PC-3 (cell line): ENCODE measurements around the gene RAP1B. TPM values are rescaled to one million over a fixed set of nuclear protein-coding genes. Genes with fewer than 3 reads are reported as not detected.
"Not testable (repeated sequence)": the region's sequence is repeated elsewhere in the genome, so short reads cannot be mapped to it uniquely, and the experiment has no call there.

Experiments used
- ATAC-seq: fragments of 200-7000 bp; cut with Tn5 transposase; 2 replicates; pipeline ENCODE4 v1.9.1; 2020; ENCODE audit warnings: mild to moderate bottlenecking, moderate library complexity
- BruUV-seq: library from RNA; stranded (reverse); fragments of 400-500 nt; replicated peaks from 2 replicates; lab custom pipeline; 2021; lab: Mats Ljungman, UMichigan
- CTCF ChIA-PET: fragments of 300-600 bp; sonication (Branson Sonifier 250); formaldehyde crosslinking; loops from one replicate; lab custom pipeline; 2022; ENCODE audit warnings: antibody characterized with exemption; lab: Charles Lee
- POLR2A ChIA-PET: fragments of 300-600 bp; sonication (Branson Sonifier 250); formaldehyde crosslinking; loops from one replicate; lab custom pipeline; 2022; ENCODE audit warnings: antibody characterized with exemption; ENCODE audit not compliant: unreplicated experiment; lab: Charles Lee
- DNase-seq: peaks from one replicate; pipeline ENCODE4 v3.0.0-alpha.2; 2015
- H2AFZ ChIP-seq: fragments of 300-600 bp; sonication (generic); 2 replicates; pipeline ENCODE4 v1.6.0; 2016; ENCODE audit warnings: antibody characterized with exemption, low read length
- H3F3A ChIP-seq: fragments of 300-600 bp; sonication (generic); one replicate; pipeline ENCODE4 v1.6.0; 2017; ENCODE audit warnings: antibody characterized with exemption, low read length, control low read depth, mild to moderate bottlenecking; ENCODE audit not compliant: unreplicated experiment
- H3K27ac ChIP-seq: fragments of 300-600 bp; sonication (generic); 2 replicates; pipeline ENCODE4 v1.5.1; 2016; ENCODE audit warnings: mild to moderate bottlenecking, low read length
- H3K27me3 ChIP-seq: fragments of 300-600 bp; sonication (generic); 2 replicates; pipeline ENCODE4 v1.6.1; 2016; ENCODE audit warnings: low read length, mixed read lengths
- H3K36me3 ChIP-seq: fragments of 300-600 bp; sonication (generic); 2 replicates; pipeline ENCODE4 v1.6.1; 2016; ENCODE audit warnings: low read depth, mixed run types, low read length, mixed read lengths
- H3K4me1 ChIP-seq: fragments of 300-600 bp; sonication (generic); 2 replicates; pipeline ENCODE4 v1.5.1; 2016; ENCODE audit warnings: low read length; ENCODE audit not compliant: insufficient read depth
- H3K4me2 ChIP-seq: fragments of 300-600 bp; sonication (generic); 2 replicates; pipeline ENCODE4 v1.6.0; 2016; ENCODE audit warnings: low read length
- H3K4me3 ChIP-seq: fragments of 300-600 bp; sonication (generic); 2 replicates; pipeline ENCODE4 v1.5.1; 2016; ENCODE audit warnings: mild to moderate bottlenecking, low read length, mixed read lengths
- H3K79me2 ChIP-seq: fragments of 300-600 bp; sonication (generic); 2 replicates; pipeline ENCODE4 v1.6.1; 2017; ENCODE audit warnings: low read length, mixed read lengths
- H3K9ac ChIP-seq: fragments of 300-600 bp; sonication (generic); 2 replicates; pipeline ENCODE4 v1.6.0; 2016; ENCODE audit warnings: mild to moderate bottlenecking, low read length
- H3K9me2 ChIP-seq: fragments of 300-600 bp; sonication (generic); replicated peaks from 2 replicates; pipeline ENCODE4 v1.6.1; 2016; ENCODE audit warnings: mixed run types, low read length, mixed read lengths
- H3K9me3 ChIP-seq: fragments of 300-600 bp; sonication (generic); 2 replicates; pipeline ENCODE4 v1.6.1; 2016; ENCODE audit warnings: low read length, mixed read lengths
- H4K20me1 ChIP-seq: fragments of 300-600 bp; sonication (generic); 2 replicates; pipeline ENCODE4 v1.6.1; 2016; ENCODE audit warnings: low read length, mixed read lengths
- EZH2 ChIP-seq: fragments of 300-600 bp; sonication (generic); IDR thresholded peaks from one replicate; pipeline ENCODE4 v1.6.1; 2017; ENCODE audit warnings: antibody characterized with exemption, mild to moderate bottlenecking, low read length; ENCODE audit not compliant: unreplicated experiment
- EZH2phosphoT487 ChIP-seq: fragments of 300-600 bp; sonication (generic); IDR thresholded peaks from 2 replicates; pipeline ENCODE4 v1.6.1; 2018; ENCODE audit warnings: mild to moderate bottlenecking, antibody characterized with exemption, low read length, borderline replicate concordance
- intact Hi-C: fragments of 100-400 bp; cut with micrococcal nuclease; formaldehyde crosslinking; loops from 2 replicates; pipeline ENCODE4 v1.9.0; 2023
- total RNA-seq: library from RNA; depleted of rRNA; stranded (reverse); fragments of >200 nt; gene quantifications from 2 replicates; pipeline ENCODE4 v1.2.3, GENCODE V29; 2014
- TF ChIP-seq, protein P1 (sequence below): fragments of 300-600 bp; sonication (generic); conservative IDR thresholded peaks from 2 replicates; pipeline ENCODE4 v1.5.1; 2017; ENCODE audit warnings: antibody characterized with exemption, low read depth, mild to moderate bottlenecking, low read length

RAP1B gene
- total RNA-seq, 1 experiment from 2014 or later = 98.0 TPM

DNA sequence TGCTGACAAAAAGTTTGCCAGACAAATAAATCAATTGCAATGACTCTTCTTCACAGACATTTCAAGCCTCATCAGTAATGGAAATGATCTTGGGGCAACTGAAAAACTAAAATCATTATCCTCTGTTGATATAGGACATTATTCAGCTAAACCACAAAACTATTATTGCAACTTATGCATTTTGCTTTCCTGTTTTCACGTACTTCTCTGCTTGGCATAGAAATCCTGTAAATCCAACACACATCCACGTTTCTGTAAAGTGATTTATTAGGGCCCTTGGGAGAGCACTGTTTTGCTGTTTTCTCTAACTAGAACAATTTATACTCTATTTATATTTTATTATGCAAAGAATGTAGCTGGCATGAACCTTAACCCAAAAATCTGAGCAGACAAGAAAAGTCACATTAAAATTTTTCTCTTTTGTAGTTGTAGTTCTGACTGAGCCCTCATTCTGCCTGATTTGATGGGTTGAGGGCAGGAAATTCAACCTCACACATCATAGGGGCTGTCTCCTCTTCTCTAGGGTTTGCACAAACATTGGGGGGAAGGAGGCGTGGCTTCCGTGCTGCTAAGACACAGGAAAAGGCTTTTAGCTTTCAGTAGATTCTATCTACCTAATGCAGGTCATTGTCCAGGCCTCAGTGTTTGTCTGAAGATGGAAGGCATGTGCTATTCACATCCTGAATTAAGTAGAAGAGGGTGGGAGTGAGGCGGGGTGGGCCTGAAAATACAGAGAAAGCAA is 64.6 kb downstream of the RAP1B start:
- Histone ChIP-seq H3K9me3 (no peaks in the 10 kb centered on the region), H3K9me2 (no peaks in the 10 kb centered on the region), H3F3A (peaks cover 4% of the 10 kb centered on the region), H3K9ac (no peak overlapping the region), H2AFZ (no peak overlapping the region), H3K36me3 (no peaks in the 10 kb centered on the region), H3K4me2 (peak overlapping the region; percentile 8; the same call in 1 of the 2 replicates), H3K4me1 (peaks cover 10% of the 10 kb centered on the region; the same call in 1 of the 2 replicates), H4K20me1 (no peaks in the 10 kb centered on the region), H3K27ac (no peak overlapping the region), H3K27me3 (no peaks in the 10 kb centered on the region), H3K79me2 (no peaks in the 10 kb centered on the region), H3K4me3 (no peak overlapping the region)
- DNase-seq (no peak), ATAC-seq (no peak)
- TF ChIP-seq EZH2 = no peak
- no peak for TF ChIP-seq EZH2phosphoT487
- TF ChIP-seq, protein P1, sequence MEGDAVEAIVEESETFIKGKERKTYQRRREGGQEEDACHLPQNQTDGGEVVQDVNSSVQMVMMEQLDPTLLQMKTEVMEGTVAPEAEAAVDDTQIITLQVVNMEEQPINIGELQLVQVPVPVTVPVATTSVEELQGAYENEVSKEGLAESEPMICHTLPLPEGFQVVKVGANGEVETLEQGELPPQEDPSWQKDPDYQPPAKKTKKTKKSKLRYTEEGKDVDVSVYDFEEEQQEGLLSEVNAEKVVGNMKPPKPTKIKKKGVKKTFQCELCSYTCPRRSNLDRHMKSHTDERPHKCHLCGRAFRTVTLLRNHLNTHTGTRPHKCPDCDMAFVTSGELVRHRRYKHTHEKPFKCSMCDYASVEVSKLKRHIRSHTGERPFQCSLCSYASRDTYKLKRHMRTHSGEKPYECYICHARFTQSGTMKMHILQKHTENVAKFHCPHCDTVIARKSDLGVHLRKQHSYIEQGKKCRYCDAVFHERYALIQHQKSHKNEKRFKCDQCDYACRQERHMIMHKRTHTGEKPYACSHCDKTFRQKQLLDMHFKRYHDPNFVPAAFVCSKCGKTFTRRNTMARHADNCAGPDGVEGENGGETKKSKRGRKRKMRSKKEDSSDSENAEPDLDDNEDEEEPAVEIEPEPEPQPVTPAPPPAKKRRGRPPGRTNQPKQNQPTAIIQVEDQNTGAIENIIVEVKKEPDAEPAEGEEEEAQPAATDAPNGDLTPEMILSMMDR = no peak
- CTCF ChIA-PET = no interaction called here
- no TSS peak for BruUV-seq
- POLR2A ChIA-PET = interaction anchor here (0.5 kb wide), 1 partner anchor 27 kb away, joined by 3 read pairs; no protein-coding TSS in a partner anchor
- intact Hi-C loops = loop anchor here (5.0 to 10.0 kb wide), 2 partner anchors 343 to 450 kb away; partner anchors contain the start of genes IL26 and MDM1

DNA sequence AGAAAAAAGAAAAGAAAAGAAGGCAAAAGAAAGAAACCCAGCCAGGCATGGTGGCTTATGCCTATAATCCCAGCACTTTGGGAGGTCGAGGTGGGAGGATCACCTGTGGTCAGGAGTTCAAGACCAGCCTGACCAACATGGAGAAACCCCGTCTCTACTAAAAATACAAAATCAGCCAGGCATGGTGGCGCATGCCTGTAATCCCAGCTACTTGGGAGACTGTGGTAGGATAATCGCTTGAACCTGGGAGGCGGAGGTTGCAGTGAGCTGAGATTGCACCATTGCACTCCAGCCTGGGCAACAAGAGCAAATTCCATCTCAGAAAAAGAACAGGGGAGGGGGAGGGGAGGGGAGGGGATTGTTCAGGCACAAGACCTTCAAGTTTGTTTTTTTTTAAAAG is 66.2 kb downstream of the RAP1B start:
- H3K9me3 ChIP-seq, ATAC-seq, H3K9me2 ChIP-seq, DNase-seq, H2AFZ ChIP-seq, H3K27me3 ChIP-seq, H3K36me3 ChIP-seq, H3K4me3 ChIP-seq, H3K9ac ChIP-seq, H3K79me2 ChIP-seq, POLR2A ChIA-PET, H4K20me1 ChIP-seq, H3F3A ChIP-seq, BruUV-seq: not testable (repeated sequence)
- Histone ChIP-seq H3K4me1 (peaks cover 10% of the 10 kb centered on the region; the same call in 1 of the 2 replicates), H3K4me2 (peak overlapping the region; percentile 81), H3K27ac (peak overlapping the region; percentile 59)
- CTCF ChIA-PET = interaction anchor here (0.6 kb wide), 1 partner anchor 285 kb away, joined by 3 read pairs; no protein-coding TSS in a partner anchor
- intact Hi-C loops = loop anchor here (5.0 to 10.0 kb wide), 2 partner anchors 345 to 452 kb away; partner anchors contain the start of genes IL26 and MDM1

DNA sequence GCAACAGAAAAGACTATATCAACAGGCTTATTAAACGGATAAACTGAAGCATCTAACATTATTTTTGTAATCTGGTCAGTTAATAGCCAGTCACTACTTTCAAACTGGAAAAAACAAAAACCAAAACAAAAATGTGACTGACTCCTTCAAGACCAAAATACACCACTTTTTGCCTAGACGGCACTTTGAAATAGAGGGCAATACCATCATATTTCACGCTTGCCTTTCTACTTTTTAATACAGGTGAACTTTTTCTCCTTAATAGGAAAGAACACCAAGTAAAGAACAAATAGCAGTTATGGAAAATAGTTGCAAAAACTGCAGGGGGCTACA is 75.5 kb downstream of the RAP1B start:
- intact Hi-C loops = loop anchor here (2.0 kb wide), 1 partner anchor 75 kb away; the partner anchor contains the start of gene RAP1B
- POLR2A ChIA-PET = no interaction called here
- Histone ChIP-seq H2AFZ (peak overlapping the region; percentile 80), H3K4me3 (peak overlapping the region; percentile 83), H3K9me3 (no peaks in the 10 kb centered on the region), H3K9me2 (no peaks in the 10 kb centered on the region), H3K4me2 (peak overlapping the region; percentile 85), H3K27me3 (no peaks in the 10 kb centered on the region), H3F3A (no peaks in the 10 kb centered on the region), H3K79me2 (peaks cover 39% of the 10 kb centered on the region), H3K4me1 (peaks cover 19% of the 10 kb centered on the region; the same call in 1 of the 2 replicates), H4K20me1 (no peaks in the 10 kb centered on the region), H3K36me3 (peaks cover 12% of the 10 kb centered on the region), H3K9ac (peak overlapping the region; percentile 67), H3K27ac (peak overlapping the region; percentile 70)
- ATAC-seq (no peak), DNase-seq (no peak)
- TF ChIP-seq EZH2phosphoT487 (no peak), EZH2 (no peak)
- TF ChIP-seq, protein P1 = no peak
- BruUV-seq = TSS peak; percentile 85
- CTCF ChIA-PET = interaction anchor here (0.7 kb wide), 1 partner anchor 645 kb away, joined by 5 read pairs; no protein-coding TSS in a partner anchor
